Mesendoderm (in vitro differentiated cells): ENCODE results near the gene CRELD2.

Experiments
- DNase-seq: peaks from one replicate; pipeline ENCODE4 v3.0.0; 2013
- H2AK5ac ChIP-seq: 2 replicates; pipeline ENCODE4 v1.6.1; 2013; ENCODE audit warnings: low read length, inconsistent platforms
- H2BK120ac ChIP-seq: 2 replicates; pipeline ENCODE4 v1.6.1; 2013; ENCODE audit warnings: low read depth, mild to moderate bottlenecking, low read length, moderate library complexity, mixed read lengths
- H2BK15ac ChIP-seq: replicated peaks from 2 replicates; pipeline ENCODE4 v1.6.1; 2013; ENCODE audit warnings: low read depth, mild to moderate bottlenecking, moderate library complexity
- H2BK5ac ChIP-seq: 2 replicates; pipeline ENCODE4 v1.6.1; 2013; ENCODE audit warnings: low read length, inconsistent platforms
- H3K18ac ChIP-seq: 2 replicates; pipeline ENCODE4 v1.6.1; 2013; ENCODE audit warnings: mild to moderate bottlenecking, low read length, mixed read lengths
- H3K23ac ChIP-seq: one replicate; pipeline ENCODE4 v1.6.1; 2013; ENCODE audit warnings: low read length
- H3K27ac ChIP-seq: 2 replicates; pipeline ENCODE4 v1.5.1; 2013; ENCODE audit warnings: low read depth, mild to moderate bottlenecking, inconsistent platforms, low read length, moderate library complexity
- H3K27me3 ChIP-seq: 2 replicates; pipeline ENCODE4 v1.6.1; 2013; ENCODE audit warnings: low read length, control low read depth, mild to moderate bottlenecking, inconsistent platforms; ENCODE audit not compliant: insufficient read depth, poor library complexity
- H3K36me3 ChIP-seq: 2 replicates; pipeline ENCODE4 v1.6.1; 2013; ENCODE audit warnings: low read length, inconsistent platforms; ENCODE audit not compliant: control insufficient read depth, insufficient read depth
- H3K4ac ChIP-seq: one replicate; pipeline ENCODE4 v1.6.1; 2013; ENCODE audit warnings: low read depth, mild to moderate bottlenecking, low read length, moderate library complexity
- H3K4me1 ChIP-seq: 2 replicates; pipeline ENCODE4 v1.6.1; 2013; ENCODE audit warnings: low read depth, low read length, inconsistent platforms; ENCODE audit not compliant: control insufficient read depth
- H3K4me2 ChIP-seq: 2 replicates; pipeline ENCODE4 v1.6.1; 2013; ENCODE audit warnings: low read length
- H3K4me3 ChIP-seq: 2 replicates; pipeline ENCODE4 v1.5.1; 2013; ENCODE audit warnings: mild to moderate bottlenecking, low read length
- H3K56ac ChIP-seq: one replicate; pipeline ENCODE4 v1.6.1; 2013; ENCODE audit warnings: low read length
- H3K79me1 ChIP-seq: 2 replicates; pipeline ENCODE4 v1.6.1; 2013; ENCODE audit warnings: low read length, inconsistent platforms
- H3K79me2 ChIP-seq: 2 replicates; pipeline ENCODE4 v1.6.1; 2013; ENCODE audit warnings: mild to moderate bottlenecking, low read length; ENCODE audit not compliant: control insufficient read depth, insufficient read depth
- H3K9ac ChIP-seq: 2 replicates; pipeline ENCODE4 v1.6.1; 2013; ENCODE audit warnings: low read length, inconsistent platforms
- H4K5ac ChIP-seq: one replicate; pipeline ENCODE4 v1.6.1; 2013; ENCODE audit warnings: low read length
- H4K8ac ChIP-seq: one replicate; pipeline ENCODE4 v1.6.1; 2013; ENCODE audit warnings: low read depth, mild to moderate bottlenecking, control low read depth, low read length, moderate library complexity
- WGBS: extraction: QIAGEN DNeasy Blood & Tissue Kit; methylation state at CpG from one replicate; pipeline ENCODE4 v1.1.7; 2013; ENCODE audit warnings: low lambda C conversion rate, missing lambda C conversion rate; ENCODE audit not compliant: insufficient coverage; ENCODE audit errors: extremely low coverage; 5-methylcytosine and 5-hydroxymethylcytosine counted together

CRELD2 gene

GRCh38 chr22:49970528-49971231 is 52.2 kb downstream of the CRELD2 start:
- Histone ChIP-seq H3K4me1 (no peaks in the 10 kb centered on the region), H3K4ac (no peak overlapping the region), H3K79me2 (no peaks in the 10 kb centered on the region), H2BK120ac (no peak overlapping the region), H4K8ac (no peak overlapping the region), H2BK5ac (no peak overlapping the region), H3K56ac (peak overlapping the region; percentile 58), H3K4me3 (no peak overlapping the region), H3K18ac (peak overlapping the region; percentile 11), H3K9ac (peak overlapping the region; percentile 36), H2BK15ac (no peak overlapping the region), H3K79me1 (no peaks in the 10 kb centered on the region), H3K4me2 (peak overlapping the region; percentile 29), H3K27ac (no peak overlapping the region), H3K23ac (no peak overlapping the region), H2AK5ac (peak overlapping the region; percentile 48), H4K5ac (no peak overlapping the region), H3K27me3 (peaks cover 6% of the 10 kb centered on the region), H3K36me3 (no peaks in the 10 kb centered on the region)
- DNase-seq, result peak; percentile 98
- no CpG with 5 or more reads among the region's 32 CpGs for WGBS

GRCh38 chr22:49971232-49972162 is 53.1 kb downstream of the CRELD2 start:
- Histone ChIP-seq H4K5ac (no peak overlapping the region), H3K27me3 (peaks cover 6% of the 10 kb centered on the region), H3K79me2 (no peaks in the 10 kb centered on the region), H3K23ac (no peak overlapping the region), H3K4ac (no peak overlapping the region), H3K4me3 (no peak overlapping the region), H3K4me2 (peak overlapping the region; percentile 29), H3K27ac (no peak overlapping the region), H2BK15ac (no peak overlapping the region), H3K36me3 (no peaks in the 10 kb centered on the region), H2BK120ac (no peak overlapping the region), H2AK5ac (no peak overlapping the region), H3K79me1 (no peaks in the 10 kb centered on the region), H3K18ac (peak overlapping the region; percentile 11), H4K8ac (no peak overlapping the region), H3K9ac (peak overlapping the region; percentile 36), H3K4me1 (no peaks in the 10 kb centered on the region), H2BK5ac (no peak overlapping the region), H3K56ac (peak overlapping the region; percentile 58)
- DNase-seq, result no peak
- no CpG with 5 or more reads among the region's 81 CpGs for WGBS

GRCh38 chr22:49972163-49973017 is 54.0 kb downstream of the CRELD2 start:
- Histone ChIP-seq H3K4me1 (no peaks in the 10 kb centered on the region), H2AK5ac (no peak overlapping the region), H2BK120ac (no peak overlapping the region), H4K8ac (no peak overlapping the region), H3K79me1 (no peaks in the 10 kb centered on the region), H3K56ac (no peak overlapping the region), H3K23ac (no peak overlapping the region), H3K27me3 (peaks cover 6% of the 10 kb centered on the region), H3K36me3 (no peaks in the 10 kb centered on the region), H3K79me2 (no peaks in the 10 kb centered on the region), H3K4me2 (no peak overlapping the region), H3K27ac (no peak overlapping the region), H2BK5ac (no peak overlapping the region), H3K4ac (no peak overlapping the region), H4K5ac (no peak overlapping the region), H3K4me3 (no peak overlapping the region), H3K18ac (no peak overlapping the region), H2BK15ac (no peak overlapping the region), H3K9ac (no peak overlapping the region)
- WGBS, result 100% methylated on average over 3 of the region's 45 CpGs
- no peak for DNase-seq

- Histone ChIP-seq H3K27me3 (peaks cover 6% of the 10 kb centered on the region), H3K4me2 (no peak overlapping the region), H2BK15ac (no peak overlapping the region), H3K56ac (no peak overlapping the region), H2AK5ac (no peak overlapping the region), H2BK5ac (no peak overlapping the region), H3K4me1 (no peaks in the 10 kb centered on the region), H3K9ac (no peak overlapping the region), H3K4ac (no peak overlapping the region), H3K27ac (no peak overlapping the region), H4K8ac (no peak overlapping the region), H3K79me1 (no peaks in the 10 kb centered on the region), H4K5ac (no peak overlapping the region), H2BK120ac (no peak overlapping the region), H3K23ac (no peak overlapping the region), H3K36me3 (no peaks in the 10 kb centered on the region), H3K79me2 (no peaks in the 10 kb centered on the region), H3K4me3 (no peak overlapping the region), H3K18ac (no peak overlapping the region)
- 100% methylated on average over 5 of the region's 5 CpGs for WGBS
- DNase-seq, result peak; percentile 56
Measured at GRCh38 chr22:49973018-49973961, 54.9 kb downstream of the CRELD2 start.
